Measurements from ENCODE around the gene NUP214. TPM values are rescaled to one million over a fixed set of nuclear protein-coding genes. Genes with fewer than 3 reads are reported as not detected.
"Not testable (repeated sequence)": the region's sequence is repeated elsewhere in the genome, so short reads cannot be mapped to it uniquely, and the experiment has no call there.

NUP214 gene
- total RNA-seq, 2 donors from 2014 or later: 29.5 to 31.6 TPM

- Histone ChIP-seq H3K9me3 (no peaks in the 10 kb centered on the region), H3K4me1 (no peaks in the 10 kb centered on the region), H3K36me3 (peaks cover 55% of the 10 kb centered on the region), H3K27me3 (no peaks in the 10 kb centered on the region), H3K27ac (no peak overlapping the region), H3K4me3 (no peak overlapping the region)
- no peak for DNase-seq (ENCODE audit: low spot score)
- TF ChIP-seq CTCF (IDR thresholded peaks at IDR 0.05): no peak
Measured at GRCh38 chr9:131201856-131202255, 76.5 kb downstream of the NUP214 start.

GRCh38 chr9:131203431-131204218, 78.2 kb downstream of the NUP214 start:
- Histone ChIP-seq H3K4me1 (no peaks in the 10 kb centered on the region), H3K27me3 (no peaks in the 10 kb centered on the region), H3K27ac (no peak overlapping the region), H3K36me3 (peaks cover 50% of the 10 kb centered on the region), H3K9me3 (no peaks in the 10 kb centered on the region), H3K4me3 (no peak overlapping the region)
- TF ChIP-seq CTCF (IDR thresholded peaks at IDR 0.05): no peak
- no peak for DNase-seq (ENCODE audit: low spot score)

- H3K9me3 ChIP-seq: no peaks in the 10 kb centered on the region
- no peaks in the 10 kb centered on the region for H3K27me3 ChIP-seq
- no peak for TF ChIP-seq CTCF (IDR thresholded peaks at IDR 0.05)
- H3K4me1 ChIP-seq: no peaks in the 10 kb centered on the region
- no peak overlapping the region for H3K27ac ChIP-seq
- H3K4me3 ChIP-seq: no peak overlapping the region
- no peak for DNase-seq (ENCODE audit: low spot score)
- peaks cover 44% of the 10 kb centered on the region for H3K36me3 ChIP-seq
Measured at GRCh38 chr9:131204285-131204684, 78.9 kb downstream of the NUP214 start.

GRCh38 chr9:131206495-131206894, 81.1 kb downstream of the NUP214 start:
- TF ChIP-seq CTCF (IDR thresholded peaks at IDR 0.05): no peak
- H3K9me3 ChIP-seq: peaks cover 0 to under 1% of the 10 kb centered on the region in 2 donors
- H3K4me3 ChIP-seq: no peak overlapping the region
- DNase-seq (ENCODE audit: low spot score): no peak
- H3K36me3 ChIP-seq: peaks cover 38% of the 10 kb centered on the region
- H3K27me3 ChIP-seq: no peaks in the 10 kb centered on the region
- no peaks in the 10 kb centered on the region for H3K4me1 ChIP-seq
- no peak overlapping the region for H3K27ac ChIP-seq

- not testable (repeated sequence) for H3K27ac ChIP-seq; DNase-seq (ENCODE audit: low spot score); H3K4me3 ChIP-seq; H3K27me3 ChIP-seq
- Histone ChIP-seq H3K9me3 (peaks cover 0 to 14% of the 10 kb centered on the region in 2 donors), H3K4me1 (peaks cover 0 to 11% of the 10 kb centered on the region in 2 donors), H3K36me3 (peaks cover 26% of the 10 kb centered on the region)
Measured at GRCh38 chr9:131211920-131212319, 86.5 kb downstream of the NUP214 start.

GRCh38 chr9:131214286-131214856, 89.0 kb downstream of the NUP214 start:
- no peak overlapping the region for H3K27ac ChIP-seq

More at GRCh38 chr9:131214286-131214856, 89.0 kb downstream of the NUP214 start:
- DNase-seq (ENCODE audit: low spot score): no peak
- Histone ChIP-seq H3K4me1 (peaks cover 0 to 14% of the 10 kb centered on the region in 2 donors), H3K27me3 (no peaks in the 10 kb centered on the region), H3K36me3 (peaks cover 17% of the 10 kb centered on the region), H3K4me3 (no peak overlapping the region), H3K9me3 (peaks cover 0 to 14% of the 10 kb centered on the region in 2 donors)
- TF ChIP-seq CTCF (IDR thresholded peaks at IDR 0.05): no peak
